Smooth muscle cell (in vitro differentiated cells): ENCODE results near the gene NHP2. TPM values are rescaled to one million over a fixed set of nuclear protein-coding genes. Genes with fewer than 3 reads are reported as not detected.

Experiments used
- DNase-seq: peaks from one replicate; lab custom pipeline; 2025; ENCODE audit not compliant: unreplicated experiment; lab: John Stamatoyannopoulos, UW
- H2AFZ ChIP-seq: fragments of 200-600 bp; sonication (generic); 2 replicates; pipeline ENCODE4 v1.6.0; 2016; ENCODE audit warnings: antibody characterized with exemption, low read depth, mild to moderate bottlenecking
- H3F3A ChIP-seq: fragments of 200-600 bp; sonication (generic); 2 replicates; pipeline ENCODE4 v1.6.0; 2017; ENCODE audit warnings: antibody characterized with exemption, low read depth
- H3K27ac ChIP-seq: fragments of 200-600 bp; sonication (generic); 2 replicates; pipeline ENCODE4 v1.5.1; 2016; ENCODE audit warnings: low read depth, mild to moderate bottlenecking
- H3K27me3 ChIP-seq: fragments of 200-600 bp; sonication (generic); 2 replicates; pipeline ENCODE4 v1.6.1; 2016; ENCODE audit warnings: low read depth, mild to moderate bottlenecking
- H3K36me3 ChIP-seq: fragments of 200-600 bp; sonication (generic); 2 replicates; pipeline ENCODE4 v1.5.1; 2016; ENCODE audit warnings: low read depth
- H3K4me1 ChIP-seq: fragments of 200-600 bp; sonication (generic); 2 replicates; pipeline ENCODE4 v1.5.1; 2016; ENCODE audit warnings: low read depth
- H3K4me2 ChIP-seq: fragments of 200-600 bp; sonication (generic); 2 replicates; pipeline ENCODE4 v1.6.0; 2016; ENCODE audit warnings: mild to moderate bottlenecking
- H3K4me3 ChIP-seq: fragments of 200-600 bp; sonication (generic); 2 replicates; pipeline ENCODE4 v1.5.1; 2016; ENCODE audit warnings: mild to moderate bottlenecking
- H3K79me2 ChIP-seq: fragments of 200-600 bp; sonication (generic); 2 replicates; pipeline ENCODE4 v1.6.0; 2016; ENCODE audit warnings: low read depth, mild to moderate bottlenecking
- H3K9ac ChIP-seq: fragments of 200-600 bp; sonication (generic); 2 replicates; pipeline ENCODE4 v1.6.0; 2016; ENCODE audit warnings: low read depth
- H3K9me3 ChIP-seq: fragments of 200-600 bp; sonication (generic); replicated peaks from 2 replicates; pipeline ENCODE4 v1.5.1; 2016; ENCODE audit warnings: low read depth
- H4K20me1 ChIP-seq: fragments of 200-600 bp; sonication (generic); 2 replicates; pipeline ENCODE4 v1.6.0; 2016; ENCODE audit warnings: low read depth
- CTCF ChIP-seq: fragments of 200-600 bp; sonication (generic); IDR thresholded peaks from 2 replicates; pipeline ENCODE4 v1.5.1; 2017; ENCODE audit warnings: borderline replicate concordance, mild to moderate bottlenecking, antibody characterized with exemption; ENCODE audit not compliant: insufficient read depth, poor library complexity, severe bottlenecking
- WGBS: methylation state at CpG from one replicate; pipeline ENCODE4 v1.1.7; 2016; ENCODE audit warnings: low lambda C conversion rate; 5-methylcytosine and 5-hydroxymethylcytosine counted together
- polyA plus RNA-seq: library from polyadenylated mRNA; unstranded; fragments of >200 nt; fragmentation: Nextera tagmentation; extraction: Ambion mirVana; gene quantifications from 2 replicates; pipeline ENCODE4 v1.2.1, GENCODE V29; 2016
- total RNA-seq: library from RNA; depleted of rRNA; stranded (reverse); fragments of >200 nt; gene quantifications from 2 replicates; pipeline ENCODE4 v1.2.3, GENCODE V29; 2014

The NHP2 gene
- total and polyA plus RNA-seq, 2 experiments from 2014 or later = 162 to 166 TPM

DNA sequence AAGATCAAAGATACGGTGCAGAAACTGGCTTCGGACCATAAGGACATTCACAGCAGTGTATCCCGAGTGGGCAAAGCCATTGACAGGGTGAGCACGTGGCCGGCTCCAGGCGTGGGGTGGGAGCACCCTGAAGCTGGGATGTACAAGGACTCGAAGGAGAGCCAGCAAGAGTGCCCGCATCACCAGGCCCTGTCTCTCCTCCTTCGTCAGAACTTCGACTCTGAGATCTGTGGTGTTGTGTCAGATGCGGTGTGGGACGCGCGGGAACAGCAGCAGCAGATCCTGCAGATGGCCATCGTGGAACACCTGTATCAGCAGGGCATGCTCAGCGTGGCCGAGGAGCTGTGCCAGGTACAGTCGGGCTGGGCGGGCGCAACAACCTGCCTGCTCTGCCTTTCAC is 11.0 kb downstream of the NHP2 start:
- Histone ChIP-seq H3K27me3 (no peaks in the 10 kb centered on the region), H3F3A (no peaks in the 10 kb centered on the region), H3K79me2 (no peaks in the 10 kb centered on the region), H3K36me3 (no peaks in the 10 kb centered on the region), H2AFZ (no peak overlapping the region), H3K9me3 (no peaks in the 10 kb centered on the region), H3K27ac (no peak overlapping the region), H3K4me1 (no peaks in the 10 kb centered on the region), H3K4me2 (no peak overlapping the region), H3K4me3 (no peak overlapping the region), H3K9ac (no peak overlapping the region), H4K20me1 (no peaks in the 10 kb centered on the region)
- 96% methylated on average over 20 of the region's 20 CpGs for WGBS
- no peak for TF ChIP-seq CTCF
- no peak for DNase-seq

GRCh38 chr5:178141550-178141949 is 12.1 kb downstream of the NHP2 start:
- no peak overlapping the region for H3K4me2 ChIP-seq
- no peaks in the 10 kb centered on the region for H3K27me3 ChIP-seq
- no peaks in the 10 kb centered on the region for H4K20me1 ChIP-seq
- H3K9ac ChIP-seq = no peak overlapping the region
- H3K4me3 ChIP-seq = no peak overlapping the region
- H3K36me3 ChIP-seq = no peaks in the 10 kb centered on the region
- H3K9me3 ChIP-seq = no peaks in the 10 kb centered on the region
- no peak for DNase-seq
- H3F3A ChIP-seq = no peaks in the 10 kb centered on the region
- no peaks in the 10 kb centered on the region for H3K79me2 ChIP-seq
- no peak for TF ChIP-seq CTCF
- no peak overlapping the region for H2AFZ ChIP-seq
- no peaks in the 10 kb centered on the region for H3K4me1 ChIP-seq
- 100% methylated on average over 4 of the region's 4 CpGs for WGBS
- H3K27ac ChIP-seq = no peak overlapping the region

DNA sequence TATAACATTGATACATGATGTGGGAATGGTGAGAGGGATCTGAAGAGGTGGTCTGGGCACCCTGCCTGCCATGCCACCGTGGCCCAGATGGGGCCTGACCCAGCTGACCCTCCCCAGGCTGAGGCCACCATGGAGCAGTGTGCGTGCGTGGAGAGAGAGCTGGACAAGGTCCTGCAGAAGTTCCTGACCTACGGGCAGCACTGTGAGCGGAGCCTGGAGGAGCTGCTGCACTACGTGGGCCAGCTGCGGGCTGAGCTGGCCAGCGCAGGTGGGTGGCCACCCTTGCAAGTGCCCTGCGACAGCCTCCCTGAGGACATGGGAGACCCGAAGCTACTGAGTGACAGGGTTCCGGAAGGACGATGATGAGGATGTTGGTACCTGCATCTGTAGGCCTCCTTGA is 15.7 kb downstream of the NHP2 start:
- H3F3A ChIP-seq = no peaks in the 10 kb centered on the region
- no peaks in the 10 kb centered on the region for H3K27me3 ChIP-seq
- H4K20me1 ChIP-seq = no peaks in the 10 kb centered on the region
- H3K9ac ChIP-seq = no peak overlapping the region
- no peak for TF ChIP-seq CTCF
- H3K4me2 ChIP-seq = no peak overlapping the region
- H3K79me2 ChIP-seq = no peaks in the 10 kb centered on the region
- 98% methylated on average over 12 of the region's 12 CpGs for WGBS
- no peak overlapping the region for H3K4me3 ChIP-seq
- no peaks in the 10 kb centered on the region for H3K36me3 ChIP-seq
- no peak overlapping the region for H2AFZ ChIP-seq
- no peaks in the 10 kb centered on the region for H3K4me1 ChIP-seq
- H3K9me3 ChIP-seq = no peaks in the 10 kb centered on the region
- DNase-seq = no peak
- no peak overlapping the region for H3K27ac ChIP-seq

- H3F3A ChIP-seq = no peaks in the 10 kb centered on the region
- 92% methylated on average over 10 of the region's 10 CpGs for WGBS
- no peaks in the 10 kb centered on the region for H3K79me2 ChIP-seq
- no peaks in the 10 kb centered on the region for H3K4me1 ChIP-seq
- no peak overlapping the region for H3K4me3 ChIP-seq
- no peaks in the 10 kb centered on the region for H3K36me3 ChIP-seq
- H3K27me3 ChIP-seq = no peaks in the 10 kb centered on the region
- TF ChIP-seq CTCF = no peak
- H2AFZ ChIP-seq = no peak overlapping the region
- no peak overlapping the region for H3K4me2 ChIP-seq
- no peak for DNase-seq
- H4K20me1 ChIP-seq = no peaks in the 10 kb centered on the region
- H3K9me3 ChIP-seq = no peaks in the 10 kb centered on the region
- H3K9ac ChIP-seq = no peak overlapping the region
- H3K27ac ChIP-seq = no peak overlapping the region
Observed at GRCh38 chr5:178136990-178137389, 16.7 kb downstream of the NHP2 start.
